Measurements from ENCODE around the gene PDE6D. TPM values are rescaled to one million over a fixed set of nuclear protein-coding genes. Genes with fewer than 3 reads are reported as not detected.

Gene PDE6D
- total and polyA plus RNA-seq, 2 experiments from 2014 or later: 35.2 to 55.6 TPM

GRCh38 chr2:231765496-231765929 is 15.6 kb downstream of the PDE6D start:
- no peaks in the 10 kb centered on the region for H3K36me3 Mint-ChIP-seq (ENCODE audit: low read depth)
- H3K27me3 Mint-ChIP-seq (ENCODE audit: insufficient read depth, low read depth, poor library complexity): no peaks in the 10 kb centered on the region
- H3K4me1 Mint-ChIP-seq: peaks cover 10% of the 10 kb centered on the region; the same call in 2 of the 3 replicates
- no peak overlapping the region for H2AFZ ChIP-seq
- H3K79me2 ChIP-seq (replicated peaks; ENCODE audit: insufficient read depth): peaks cover 5% of the 10 kb centered on the region; the same call in 1 of the 2 replicates
- H3K9me3 Mint-ChIP-seq: no peaks in the 10 kb centered on the region
- H3K4me3 Mint-ChIP-seq: no peak overlapping the region
- H3K9me2 ChIP-seq (ENCODE audit: insufficient read depth): no peaks in the 10 kb centered on the region
- no peak for ATAC-seq
- no peak overlapping the region for H3K4me3 ChIP-seq
- no peak overlapping the region for H3K4me2 ChIP-seq
- H3K4me1 ChIP-seq (ENCODE audit: insufficient read depth): peaks cover 5% of the 10 kb centered on the region; the same call in 1 of the 2 replicates
- H3K27me3 ChIP-seq (ENCODE audit: insufficient read depth): no peaks in the 10 kb centered on the region
- no peaks in the 10 kb centered on the region for H4K20me1 ChIP-seq (replicated peaks; ENCODE audit: insufficient read depth)
- no peak overlapping the region for H3K27ac Mint-ChIP-seq
- no peak for DNase-seq (ENCODE audit: low spot score)
- H3K36me3 ChIP-seq (ENCODE audit: insufficient read depth): no peaks in the 10 kb centered on the region
- 0 out of 2 replicates have a peak, but pooled peaks cover 4% of the 10 kb centered on the region for H3F3A ChIP-seq (replicated peaks; ENCODE audit: low read depth)
- H3K27ac ChIP-seq (ENCODE audit: low read depth): peak overlapping the region; percentile 35; the same call in 1 of the 2 replicates
- no peak for TF ChIP-seq ZNF331 (CRISPR knock-in tag; IDR thresholded peaks at IDR 0.05; ENCODE audit: low read depth)
- TF ChIP-seq REST (IDR thresholded peaks at IDR 0.05; ENCODE audit: unreplicated experiment): no peak
- no peak for TF ChIP-seq CREB1 (CRISPR knock-in tag; IDR thresholded peaks at IDR 0.05; ENCODE audit: low read depth)
- TF ChIP-seq EZH2phosphoT487 (IDR thresholded peaks at IDR 0.05; ENCODE audit: unreplicated experiment): no peak
- no peak for TF ChIP-seq NANOG (IDR thresholded peaks at IDR 0.05; ENCODE audit: borderline replicate concordance)
- no peak for TF ChIP-seq ZNF114 (CRISPR knock-in tag; IDR thresholded peaks at IDR 0.05)
- TF ChIP-seq ETS1 (IDR thresholded peaks at IDR 0.05): no peak
- no peak for TF ChIP-seq ZNF462 (CRISPR knock-in tag; IDR thresholded peaks at IDR 0.05)
- no peak for TF ChIP-seq POLR2AphosphoS5 (IDR thresholded peaks at IDR 0.05; ENCODE audit: low read depth)

All from GM23338 (cell line).